Measurements from ENCODE around the gene SNX27.
"Not testable (repeated sequence)": the region's sequence is repeated elsewhere in the genome, so short reads cannot be mapped to it uniquely, and the experiment has no call there.

The SNX27 gene

GRCh38 chr1:151723726-151724370 lies 112.0 kb downstream of the SNX27 start:
- no peak for DNase-seq

GRCh38 chr1:151728151-151729054 lies 116.6 kb downstream of the SNX27 start:
- DNase-seq = peak; percentile 90

GRCh38 chr1:151729157-151729965 lies 117.5 kb downstream of the SNX27 start:
- no peak for DNase-seq

GRCh38 chr1:151729966-151730291 lies 118.1 kb downstream of the SNX27 start:
- no peak for DNase-seq

- DNase-seq = no peak
Observed at GRCh38 chr1:151733126-151733525, 121.3 kb downstream of the SNX27 start.

- DNase-seq = not testable (repeated sequence)
Observed at GRCh38 chr1:151733995-151734394, 122.1 kb downstream of the SNX27 start.

- DNase-seq = no peak
Observed at GRCh38 chr1:151737026-151737425, 125.2 kb downstream of the SNX27 start.

GRCh38 chr1:151737479-151737878 lies 125.6 kb downstream of the SNX27 start:
- no peak for DNase-seq

GRCh38 chr1:151739590-151740355 lies 127.9 kb downstream of the SNX27 start:
- DNase-seq = no peak

- no peak for DNase-seq
Observed at GRCh38 chr1:151741516-151741915, 129.7 kb downstream of the SNX27 start.

All from NCI-H2227 treated with DMSO at 0.1 percent for 48 hours (cell line).